Ectodermal cell (in vitro differentiated cells): ENCODE results near the gene KIRREL2.
"Not testable (repeated sequence)": the region's sequence is repeated elsewhere in the genome, so short reads cannot be mapped to it uniquely, and the experiment has no call there.

Experiments
- H3K27ac ChIP-seq: 2 replicates; pipeline ENCODE4 v1.7.0; 2013; ENCODE audit warnings: mild to moderate bottlenecking, low read depth, low read length; ENCODE audit not compliant: insufficient read depth, poor library complexity, severe bottlenecking
- H3K27me3 ChIP-seq: 2 replicates; pipeline ENCODE4 v1.7.0; 2013; ENCODE audit warnings: mild to moderate bottlenecking, low read length; ENCODE audit not compliant: insufficient read depth, control insufficient read depth, poor library complexity, severe bottlenecking
- H3K36me3 ChIP-seq: one replicate; pipeline ENCODE4 v1.7.0; 2013; ENCODE audit warnings: low read length; ENCODE audit not compliant: control insufficient read depth, insufficient read depth
- H3K4me1 ChIP-seq: one replicate; pipeline ENCODE4 v1.7.0; 2013; ENCODE audit warnings: low read length; ENCODE audit not compliant: control insufficient read depth, insufficient read depth
- H3K4me3 ChIP-seq: 2 replicates; pipeline ENCODE4 v1.7.0; 2013; ENCODE audit warnings: low read depth, low read length, control low read depth; ENCODE audit not compliant: insufficient read depth
- H3K9me3 ChIP-seq: 2 replicates; pipeline ENCODE4 v1.7.0; 2013; ENCODE audit warnings: mild to moderate bottlenecking, low read length, moderate library complexity; ENCODE audit not compliant: control insufficient read depth
- WGBS, 2 experiments: methylation state at CpG; one replicate each; pipeline ENCODE4 v1.1.7; 2013; ENCODE audit warnings: missing lambda C conversion rate in 2 of 2; 5-methylcytosine and 5-hydroxymethylcytosine counted together

The KIRREL2 gene

DNA sequence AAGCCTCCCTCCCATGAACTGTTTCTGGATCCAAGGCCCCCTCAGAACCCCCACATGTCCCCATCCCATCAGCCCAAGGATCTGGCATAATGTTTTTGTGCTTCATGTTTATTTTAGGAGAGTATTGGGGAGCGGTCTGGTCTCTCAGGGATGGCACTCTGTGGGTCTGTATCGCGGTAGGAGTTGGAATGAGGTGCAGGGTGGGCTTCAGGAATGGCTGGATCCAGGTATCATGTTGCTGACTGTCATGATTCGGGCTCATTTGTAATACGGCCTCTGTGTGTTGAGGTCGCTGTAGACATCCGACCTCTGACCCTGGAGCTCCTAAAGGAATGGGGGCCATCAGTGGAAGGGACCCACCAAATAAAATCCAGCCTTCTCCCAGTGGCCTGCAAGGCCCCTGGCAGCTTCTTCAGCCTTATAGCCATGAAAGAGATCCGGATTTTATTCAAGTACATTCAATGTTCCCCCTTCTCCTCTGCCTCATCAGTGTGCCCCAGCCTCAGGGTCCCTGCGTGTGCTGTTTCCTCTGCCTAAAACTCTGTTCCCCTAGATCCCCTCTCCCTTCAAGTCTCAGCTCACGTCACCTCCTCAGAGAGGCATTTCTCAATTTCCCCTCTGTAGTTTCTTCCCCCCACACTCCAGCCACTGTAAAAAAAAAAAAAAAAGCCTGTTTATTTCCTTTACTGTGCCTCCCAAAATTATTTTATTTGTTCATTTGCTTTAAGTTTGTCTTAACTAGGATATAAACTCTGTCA lies 47.8 kb downstream of the KIRREL2 start:
- Histone ChIP-seq H3K4me3 (no peak overlapping the region), H3K27me3 (peaks cover 21% of the 10 kb centered on the region), H3K27ac (no peak overlapping the region), H3K9me3 (no peaks in the 10 kb centered on the region), H3K4me1 (no peaks in the 10 kb centered on the region), H3K36me3 (no peaks in the 10 kb centered on the region)
- WGBS, 2 experiments, result 91% methylated on average over 10 of the region's 10 CpGs

DNA sequence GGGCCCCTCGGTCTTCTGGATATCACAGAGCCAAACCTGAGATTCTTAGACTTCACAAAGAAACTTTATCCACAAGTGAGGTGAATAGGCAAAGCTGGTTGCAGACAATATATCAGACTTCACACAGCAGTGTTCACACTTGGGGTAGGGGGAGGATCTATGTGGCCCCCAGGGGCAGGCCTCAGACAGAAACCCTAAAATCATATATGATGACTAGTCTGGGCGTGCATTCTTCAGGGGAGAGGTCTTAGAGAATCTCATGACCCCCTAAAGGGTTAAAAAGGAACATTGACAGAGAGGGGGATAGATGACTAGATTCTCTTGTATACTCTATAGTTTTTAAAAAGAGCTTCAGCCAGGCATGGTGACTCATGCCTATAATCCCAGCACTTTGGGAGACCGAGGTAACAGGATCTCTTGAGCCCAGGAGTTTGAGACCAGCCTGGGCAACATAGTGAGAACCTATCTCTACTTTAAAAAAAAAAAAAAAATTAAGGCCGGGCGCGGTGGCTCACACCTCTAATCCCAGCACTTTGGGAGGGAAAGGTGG lies 48.5 kb downstream of the KIRREL2 start:
- Histone ChIP-seq H3K36me3 (no peaks in the 10 kb centered on the region), H3K27me3 (peaks cover 21% of the 10 kb centered on the region), H3K4me3 (no peak overlapping the region), H3K4me1 (no peaks in the 10 kb centered on the region), H3K9me3 (no peaks in the 10 kb centered on the region), H3K27ac (no peak overlapping the region)
- WGBS, 2 experiments, result 79 to 80% methylated on average over 6 of the region's 6 CpGs

DNA sequence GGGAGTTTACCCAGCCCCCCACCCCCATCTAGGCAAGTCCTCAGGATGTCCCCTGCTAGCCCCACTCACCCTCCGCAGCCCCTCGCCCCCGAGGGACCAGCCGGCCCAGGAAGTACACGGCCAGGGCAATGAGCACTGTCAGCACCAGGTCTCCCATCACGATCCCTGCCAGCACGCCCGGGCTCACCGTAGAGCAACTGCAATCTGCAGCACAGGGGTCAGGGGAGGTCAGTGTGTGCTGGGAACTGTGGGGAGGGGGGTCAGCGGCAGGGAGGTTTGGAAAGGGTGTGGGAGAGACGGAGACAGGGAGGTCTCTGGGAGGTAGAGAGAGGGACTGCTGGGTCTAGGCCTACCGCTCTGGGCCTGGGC lies 50.6 kb downstream of the KIRREL2 start:
- H3K4me1 ChIP-seq, result no peaks in the 10 kb centered on the region
- peaks cover 6% of the 10 kb centered on the region for H3K27me3 ChIP-seq
- H3K36me3 ChIP-seq, result no peaks in the 10 kb centered on the region
- WGBS, 2 experiments, result 53 to 65% methylated on average over 12 of the region's 12 CpGs
- H3K9me3 ChIP-seq, result no peaks in the 10 kb centered on the region
- H3K4me3 ChIP-seq, result no peak overlapping the region
- H3K27ac ChIP-seq, result no peak overlapping the region

DNA sequence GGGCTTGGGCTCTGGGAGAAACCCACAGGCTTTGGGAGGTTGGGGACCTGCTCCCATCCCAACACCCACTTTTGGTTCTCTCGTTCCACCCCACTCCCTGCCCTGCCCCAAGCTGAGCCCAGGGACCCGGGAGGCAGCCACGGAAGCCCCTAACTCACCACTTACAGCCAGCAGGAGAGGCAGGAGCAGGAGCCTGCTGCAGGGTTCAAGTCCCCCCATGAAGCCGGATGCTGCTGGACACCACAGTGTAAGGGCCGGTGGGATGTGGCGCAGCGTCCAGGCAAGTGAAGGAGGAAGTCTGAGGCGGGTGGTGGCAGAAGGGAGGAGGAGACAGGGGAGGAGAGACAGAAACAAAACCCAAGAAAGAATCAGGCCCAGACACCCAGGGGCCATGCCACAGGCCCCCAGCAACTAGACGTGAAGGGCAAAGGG lies 51.3 kb downstream of the KIRREL2 start, which contains the start of gene TYROBP:
TYROBP (minus strand) TSS at position 286 of the 432 bp plus-strand sequence; CDS start at position 219, 67 bp downstream.
- Histone ChIP-seq H3K9me3 (no peaks in the 10 kb centered on the region), H3K27ac (no peak within 1 kb of the TSS), H3K36me3 (no peaks in the 10 kb centered on the region), H3K4me3 (no peak within 1 kb of the TSS), H3K27me3 (no peaks in the 10 kb centered on the region), H3K4me1 (no peaks in the 10 kb centered on the region)
- 86 to 87% methylated on average over 9 of the region's 9 CpGs for WGBS, 2 experiments

DNA sequence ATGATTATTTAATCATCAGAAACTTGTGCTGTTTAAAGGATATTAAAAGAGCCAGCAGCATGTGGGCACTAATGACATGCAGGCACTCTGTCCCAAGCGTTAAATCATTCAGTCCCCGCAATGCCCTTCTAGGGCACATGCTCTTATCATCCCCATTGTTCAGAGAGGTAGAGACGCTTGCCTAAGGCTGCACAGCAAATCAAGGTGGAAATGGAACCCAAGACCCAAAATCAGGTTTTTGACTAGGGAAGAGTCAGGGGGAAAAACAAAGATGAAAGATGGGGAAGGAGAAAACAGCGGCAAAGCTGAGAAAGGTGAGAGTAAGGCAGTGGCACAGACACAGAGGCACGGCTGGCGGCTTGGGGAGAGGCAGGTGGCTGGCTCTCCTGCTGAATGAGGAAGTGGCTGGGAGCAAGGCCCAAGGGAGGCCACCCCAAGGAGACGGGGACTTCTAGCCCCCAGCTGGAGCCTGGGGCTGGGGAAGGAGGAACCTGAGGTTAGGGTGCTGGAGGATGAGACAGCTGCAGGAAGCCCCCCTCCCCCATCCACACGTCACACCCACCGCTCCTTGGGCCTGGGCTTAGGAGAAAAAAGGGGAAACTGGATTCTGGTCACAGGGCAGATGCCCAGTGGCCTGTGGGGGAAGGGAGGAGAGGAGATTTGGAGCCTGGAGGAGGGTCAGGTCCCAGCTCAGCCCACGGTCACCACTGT lies 52.4 kb downstream of the KIRREL2 start:
- no peak overlapping the region for H3K27ac ChIP-seq
- H3K4me1 ChIP-seq, result no peaks in the 10 kb centered on the region
- no peaks in the 10 kb centered on the region for H3K27me3 ChIP-seq
- WGBS, 2 experiments, result 82 to 83% methylated on average over 9 to 10 of the region's 10 CpGs
- H3K4me3 ChIP-seq, result no peak overlapping the region
- H3K9me3 ChIP-seq, result no peaks in the 10 kb centered on the region
- H3K36me3 ChIP-seq, result no peaks in the 10 kb centered on the region

DNA sequence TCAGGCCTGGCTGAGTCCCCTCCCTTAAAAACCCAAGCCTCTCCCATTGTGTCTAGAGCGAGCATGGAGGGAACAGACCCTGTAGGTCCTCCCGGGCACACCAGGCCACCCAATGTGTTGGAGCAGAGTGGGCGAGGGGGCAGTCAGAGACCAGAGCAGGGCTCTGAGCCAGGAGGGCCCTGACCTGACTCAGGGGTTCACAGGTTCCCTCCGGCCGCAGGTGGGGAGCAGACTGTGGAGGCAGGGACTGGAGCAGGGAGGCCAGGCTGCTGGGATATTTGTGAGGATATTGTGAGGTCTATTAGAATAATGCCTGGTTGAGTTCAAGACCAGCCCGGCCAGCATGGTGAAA lies 52.9 kb downstream of the KIRREL2 start:
- Histone ChIP-seq H3K27me3 (no peaks in the 10 kb centered on the region), H3K9me3 (no peaks in the 10 kb centered on the region), H3K4me3 (no peak overlapping the region), H3K27ac (no peak overlapping the region), H3K36me3 (no peaks in the 10 kb centered on the region), H3K4me1 (no peaks in the 10 kb centered on the region)
- 83 to 87% methylated on average over 6 of the region's 6 CpGs for WGBS, 2 experiments

DNA sequence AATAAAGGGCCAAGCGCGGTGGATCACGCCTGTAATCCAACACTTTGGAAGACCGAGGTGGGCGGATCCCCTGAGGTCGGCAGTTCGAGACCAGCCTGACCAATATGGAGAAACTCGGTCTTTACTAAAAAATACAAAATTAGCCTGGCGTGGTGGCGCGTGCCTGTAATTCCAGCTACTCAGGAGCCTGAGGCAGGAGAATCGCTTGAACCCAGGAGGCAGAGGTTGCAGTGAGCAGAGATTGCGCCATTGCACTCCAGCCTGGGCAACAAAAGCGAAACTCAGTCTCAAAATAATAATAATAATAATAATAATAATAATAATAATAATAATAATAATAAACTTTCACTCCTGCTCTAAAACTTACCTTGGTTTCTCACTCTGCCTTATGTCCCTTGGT lies 53.6 kb downstream of the KIRREL2 start:
- H3K27me3 ChIP-seq, H3K4me1 ChIP-seq, H3K9me3 ChIP-seq, H3K36me3 ChIP-seq, H3K27ac ChIP-seq, H3K4me3 ChIP-seq: not testable (repeated sequence)
- 93 to 95% methylated on average over 12 to 13 of the region's 14 CpGs for WGBS, 2 experiments

DNA sequence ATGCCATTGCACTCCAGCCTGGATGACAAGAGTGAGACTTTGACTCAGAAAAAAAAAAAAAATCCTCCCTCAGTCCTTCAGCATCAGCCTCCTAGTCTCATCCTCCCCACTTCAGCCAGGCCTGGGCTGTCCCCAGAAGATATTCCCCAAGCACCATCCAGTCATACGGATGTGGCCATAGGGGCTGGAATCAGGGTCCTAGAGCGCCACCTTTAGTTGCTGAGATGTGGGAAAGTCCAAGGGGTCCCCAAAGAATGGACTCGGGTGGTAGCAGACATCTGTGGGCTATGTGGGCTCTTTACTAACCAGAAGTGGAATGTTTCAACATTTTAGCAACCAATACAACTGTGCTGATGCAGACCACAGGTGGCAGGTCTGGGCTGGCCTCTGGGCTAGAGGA lies 54.5 kb downstream of the KIRREL2 start:
- Histone ChIP-seq H3K4me3 (no peak overlapping the region), H3K27me3 (no peaks in the 10 kb centered on the region), H3K4me1 (no peaks in the 10 kb centered on the region), H3K9me3 (no peaks in the 10 kb centered on the region), H3K36me3 (no peaks in the 10 kb centered on the region), H3K27ac (no peak overlapping the region)
- 57 to 65% methylated on average over 3 of the region's 3 CpGs for WGBS, 2 experiments

DNA sequence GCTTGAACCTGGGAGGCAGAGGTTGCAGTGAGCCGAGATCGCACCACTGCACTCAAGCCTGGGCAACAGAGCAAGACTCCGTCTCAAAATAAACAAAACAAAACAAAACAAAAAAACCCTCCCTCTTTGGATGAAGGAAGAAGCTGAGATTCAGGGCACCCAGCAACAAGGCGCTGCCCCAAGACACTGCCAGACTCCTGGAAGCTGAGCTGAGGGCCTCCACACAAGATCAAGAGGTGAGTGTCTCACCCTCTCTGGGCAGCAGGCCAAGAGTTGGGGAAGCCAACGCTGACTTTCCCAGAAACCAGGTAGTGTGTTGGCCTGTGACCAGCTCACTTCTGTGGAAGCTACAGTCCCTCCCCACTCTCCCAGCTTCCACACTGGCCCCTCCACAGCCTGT lies 55.1 kb downstream of the KIRREL2 start:
- H3K27ac ChIP-seq, result no peak overlapping the region
- H3K9me3 ChIP-seq, result no peaks in the 10 kb centered on the region
- no peaks in the 10 kb centered on the region for H3K4me1 ChIP-seq
- H3K4me3 ChIP-seq, result no peak overlapping the region
- no peaks in the 10 kb centered on the region for H3K36me3 ChIP-seq
- 87 to 89% methylated on average over 5 of the region's 5 CpGs for WGBS, 2 experiments
- no peaks in the 10 kb centered on the region for H3K27me3 ChIP-seq

DNA sequence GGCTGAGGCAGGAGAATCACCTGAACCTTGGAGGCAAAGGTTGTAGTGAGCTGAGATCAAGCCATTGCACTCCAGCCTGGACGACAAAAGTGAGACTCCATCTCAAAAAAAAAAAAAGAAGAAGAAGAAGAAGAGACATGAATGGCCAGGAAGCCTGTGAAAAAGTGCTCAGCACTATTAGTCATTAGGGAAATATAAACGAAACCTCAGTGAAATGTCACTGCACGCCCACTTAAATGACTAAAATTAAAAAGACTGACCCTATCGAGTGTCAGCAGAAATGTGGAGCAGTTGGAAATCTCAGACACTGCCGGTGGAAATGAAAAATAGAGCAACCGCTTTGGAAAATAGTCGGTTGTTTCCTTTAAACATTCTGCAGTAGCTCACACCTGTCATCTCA lies 56.9 kb downstream of the KIRREL2 start:
- Histone ChIP-seq H3K4me1 (no peaks in the 10 kb centered on the region), H3K36me3 (no peaks in the 10 kb centered on the region), H3K9me3 (no peaks in the 10 kb centered on the region), H3K4me3 (no peak overlapping the region), H3K27me3 (no peaks in the 10 kb centered on the region), H3K27ac (no peak overlapping the region)
- 90 to 91% methylated on average over 7 of the region's 7 CpGs for WGBS, 2 experiments
